GM19035 (cell line): Measurements from ENCODE around the gene AVPR1B.

ENCODE experiments used
- ATAC-seq: cut with Tn5 transposase; IDR thresholded peaks from one replicate; pipeline ENCODE4 v1.9.1; 2021; ENCODE audit not compliant: unreplicated experiment

Gene AVPR1B

GRCh38 chr1:206112600-206113301 lies 4.4 kb downstream of the AVPR1B start:
- ATAC-seq: no peak

GRCh38 chr1:206111271-206111927 lies 5.8 kb downstream of the AVPR1B start:
- ATAC-seq: no peak

GRCh38 chr1:206110820-206111219 lies 6.4 kb downstream of the AVPR1B start:
- no peak for ATAC-seq

GRCh38 chr1:206110161-206110560 lies 7.0 kb downstream of the AVPR1B start:
- no peak for ATAC-seq

GRCh38 chr1:206109718-206110117 lies 7.5 kb downstream of the AVPR1B start:
- ATAC-seq: no peak

- no peak for ATAC-seq
Observed at GRCh38 chr1:206108635-206109034, 8.6 kb downstream of the AVPR1B start.

- ATAC-seq: no peak
Observed at GRCh38 chr1:206107168-206107544, 10.0 kb downstream of the AVPR1B start.

- no peak for ATAC-seq
Observed at GRCh38 chr1:206106328-206107167, 10.6 kb downstream of the AVPR1B start.

- no peak for ATAC-seq
Observed at GRCh38 chr1:206105464-206105995, 11.7 kb downstream of the AVPR1B start.

GRCh38 chr1:206103979-206104378 lies 13.2 kb downstream of the AVPR1B start:
- ATAC-seq: no peak

- ATAC-seq: no peak
Observed at GRCh38 chr1:206102292-206102936, 14.8 kb downstream of the AVPR1B start.

GRCh38 chr1:206101351-206102045 lies 15.7 kb downstream of the AVPR1B start:
- ATAC-seq: no peak

GRCh38 chr1:206100226-206100815 lies 16.9 kb downstream of the AVPR1B start:
- ATAC-seq: no peak

- no peak for ATAC-seq
Observed at GRCh38 chr1:206098242-206098919, 18.8 kb downstream of the AVPR1B start.

GRCh38 chr1:206097381-206097780 lies 19.8 kb downstream of the AVPR1B start:
- ATAC-seq: no peak

- ATAC-seq: no peak
Observed at GRCh38 chr1:206094024-206094423, 23.2 kb downstream of the AVPR1B start.

GRCh38 chr1:206089341-206089740 lies 27.8 kb downstream of the AVPR1B start:
- no peak for ATAC-seq

GRCh38 chr1:206087091-206087490 lies 30.1 kb downstream of the AVPR1B start:
- ATAC-seq: no peak

- no peak for ATAC-seq
Observed at GRCh38 chr1:206083750-206084149, 33.4 kb downstream of the AVPR1B start.
